HepG2 (cell line): ENCODE data around the gene PIEZO2. TPM values are rescaled to one million over a fixed set of nuclear protein-coding genes. Genes with fewer than 3 reads are reported as not detected.

Experiments used
- ATAC-seq: fragments of 200-7000 bp; cut with Tn5 transposase; 3 replicates; pipeline ENCODE4 v1.9.1; 2020; ENCODE audit warnings: mild to moderate bottlenecking, moderate library complexity
- BruUV-seq: library from RNA; stranded (reverse); fragments of 400-500 nt; replicated peaks from 2 replicates; lab custom pipeline; 2021; lab: Mats Ljungman, UMichigan
- CTCF ChIA-PET: fragments of 300-600 bp; formaldehyde crosslinking; extraction: SDS; loops from one replicate; lab custom pipeline; 2021; ENCODE audit warnings: low total read pairs, inconsistent platforms, low intra/inter-chr PET ratio; lab: Yijun Ruan, JAX
- POLR2A ChIA-PET: fragments of 350-600 bp; sonication (Branson Sonifier 250); formaldehyde crosslinking; loops from one replicate; lab custom pipeline; 2020; ENCODE audit warnings: antibody characterized with exemption, inconsistent platforms; lab: Yijun Ruan, JAX
- DNase-seq: peaks from one replicate; pipeline ENCODE4 v3.0.0-alpha.2; 2015; ENCODE audit warnings: low spot score
- FAIRE-seq: peaks from 3 replicates; lab custom pipeline; 2011; peaks lifted over from hg19 to GRCh38; lab: Jason Lieb, UNC
- H2AFZ ChIP-seq: one replicate; pipeline ENCODE4 v1.6.1; 2011; ENCODE audit warnings: low read length, inconsistent platforms
- H3K27ac ChIP-seq: fragments of 300-600 bp; 3 replicates; pipeline ENCODE4 v1.8.0; 2011; ENCODE audit warnings: mixed run types, mild to moderate bottlenecking, mixed read lengths, low read length, inconsistent platforms; ENCODE audit not compliant: insufficient read depth; ENCODE audit errors: extremely low read length
- H3K27me3 ChIP-seq, 2 experiments: fragments of 200-600 bp in 1 of 2; 2 replicates in 1 of 2; 3 replicates in 1 of 2; pipeline versions ENCODE4 v1.6.0 to v1.8.0; 2011; ENCODE audit warnings: low read length in 2 of 2, mild to moderate bottlenecking in 2 of 2, moderate library complexity in 2 of 2, inconsistent platforms in 1 of 2; ENCODE audit not compliant: insufficient read depth in 2 of 2, control insufficient read depth in 1 of 2
- H3K36me3 ChIP-seq, 2 experiments: fragments of 200-600 bp in 1 of 2; replicated peaks in 1 of 2; 2 replicates in 1 of 2; 3 replicates in 1 of 2; pipeline versions ENCODE4 v1.5.1 to v1.8.0; 2011; ENCODE audit warnings: low read length in 2 of 2, inconsistent platforms in 1 of 2; ENCODE audit not compliant: insufficient read depth in 2 of 2, control insufficient read depth in 1 of 2
- H3K4me1 ChIP-seq: 2 replicates; pipeline ENCODE4 v1.5.1; 2012; ENCODE audit warnings: low read length, inconsistent platforms; ENCODE audit not compliant: insufficient read depth
- H3K4me2 ChIP-seq: 2 replicates; pipeline ENCODE4 v1.6.0; 2011; ENCODE audit warnings: low read depth, low read length, inconsistent platforms
- H3K4me3 ChIP-seq, 3 experiments: fragments of 200-600 bp in 1 of 3; sonication (generic), shearing (Covaris generic) in 1 of 3; replicated peaks in 1 of 3; 2 replicates each; pipeline ENCODE4 v1.5.1; 2011 to 2016; ENCODE audit warnings: low read length in 3 of 3, inconsistent platforms in 2 of 3, low read depth in 2 of 3, mild to moderate bottlenecking in 2 of 3, control low read depth in 1 of 3, mixed read lengths in 1 of 3; ENCODE audit not compliant: insufficient read depth in 1 of 3
- H3K79me2 ChIP-seq: one replicate; pipeline ENCODE4 v1.6.1; 2011; ENCODE audit warnings: low read length, inconsistent platforms; ENCODE audit not compliant: insufficient read depth
- H3K9ac ChIP-seq: 2 replicates; pipeline ENCODE4 v1.6.0; 2011; ENCODE audit warnings: mild to moderate bottlenecking, low read depth, low read length, inconsistent platforms; ENCODE audit not compliant: insufficient read depth
- H3K9me3 ChIP-seq: 2 replicates; pipeline ENCODE4 v1.5.1; 2012; ENCODE audit warnings: mild to moderate bottlenecking, low read length
- H4K20me1 ChIP-seq: 2 replicates; pipeline ENCODE4 v1.6.0; 2011; ENCODE audit warnings: inconsistent platforms, mild to moderate bottlenecking, low read length, moderate library complexity; ENCODE audit not compliant: insufficient read depth
- BORCS8-MEF2B ChIP-seq: sonication (generic); formaldehyde crosslinking; IDR thresholded peaks from 2 replicates; pipeline ENCODE4 v1.8.0; 2022; ENCODE audit warnings: mild to moderate bottlenecking, missing genetic modification reagents
- JUND ChIP-seq: sonication (generic); formaldehyde crosslinking; IDR thresholded peaks from 2 replicates; pipeline ENCODE4 v1.8.0; 2022; ENCODE audit warnings: mild to moderate bottlenecking, missing genetic modification reagents
- MBD4 ChIP-seq: IDR thresholded peaks from 2 replicates; pipeline ENCODE4 v1.6.1; 2012; ENCODE audit warnings: low read length, inconsistent platforms, borderline replicate concordance
- MXD4 ChIP-seq: IDR thresholded peaks from 2 replicates; pipeline ENCODE4 v1.6.1; 2016; ENCODE audit warnings: mild to moderate bottlenecking, missing biosample characterization, missing genetic modification reagents
- NPAS2 ChIP-seq: sonication (generic); formaldehyde crosslinking; IDR thresholded peaks from 2 replicates; pipeline ENCODE4 v1.8.0; 2022; ENCODE audit warnings: mild to moderate bottlenecking, missing genetic modification reagents, borderline replicate concordance
- RFXANK ChIP-seq: IDR thresholded peaks from 2 replicates; pipeline ENCODE4 v1.6.1; 2016
- SOX6 ChIP-seq, 2 experiments: fragments of 450-650 bp in 1 of 2; sonication (generic) in 1 of 2; formaldehyde crosslinking in 1 of 2; IDR thresholded peaks; 2 replicates each; pipeline versions ENCODE4 v1.4.0 to v1.6.1; 2017 to 2020; ENCODE audit warnings: antibody characterized with exemption in 1 of 2, mild to moderate bottlenecking in 1 of 2, missing genetic modification reagents in 1 of 2
- ZNF12 ChIP-seq: sonication (generic); formaldehyde crosslinking; IDR thresholded peaks from 2 replicates; pipeline ENCODE4 v1.5.0; 2020; ENCODE audit warnings: missing genetic modification reagents
- ZNF619 ChIP-seq: sonication (generic); formaldehyde crosslinking; IDR thresholded peaks from 2 replicates; pipeline ENCODE4 v1.4.0; 2020; ENCODE audit warnings: mild to moderate bottlenecking, missing genetic modification reagents
- ZNF644 ChIP-seq: IDR thresholded peaks from 2 replicates; pipeline ENCODE4 v1.6.1; 2016; ENCODE audit warnings: low read depth
- ZNF777 ChIP-seq: sonication (generic); formaldehyde crosslinking; IDR thresholded peaks from 2 replicates; pipeline ENCODE4 v1.4.0; 2020; ENCODE audit warnings: missing genetic modification reagents
- WGBS: methylation state at CpG from one replicate; pipeline ENCODE4 v1.1.6; 2017; ENCODE audit warnings: low lambda C conversion rate; 5-methylcytosine and 5-hydroxymethylcytosine counted together
- in situ Hi-C: cut with HindIII; loops from 2 replicates; pipeline ENCODE4 v1.10.0; 2017; ENCODE audit warnings: low pct_unique_long_range_greater_than_20kb; ENCODE audit not compliant: extremely low pct_ligation_motif_present
- intact Hi-C: fragments of 100-400 bp; cut with micrococcal nuclease; formaldehyde crosslinking; loops from one replicate; pipeline ENCODE4 v1.10.0; 2022; ENCODE audit not compliant: unreplicated experiment
- polyA plus RNA-seq, 8 experiments: library from polyadenylated mRNA; depleted of rRNA in 3 of 8; stranded (reverse) in 7 of 8; unstranded in 1 of 8; fragments of >200 nt; fragmentation: Illumina TruSeq in 4 of 8; extraction: Trizol in 4 of 8; gene quantifications; 2 replicates each; pipeline versions ENCODE4 v1.2.1 to v1.2.3, GENCODE V29; 2011 to 2016; ENCODE audit warnings: low read depth in 4 of 8, missing spikeins in 1 of 8, mixed read lengths in 1 of 8; ENCODE audit not compliant: insufficient read depth in 1 of 8
- total RNA-seq, 5 experiments: library from RNA; depleted of rRNA; stranded (reverse); fragments of >200 nt; fragmentation: Illumina TruSeq; extraction: Trizol; gene quantifications; 2 replicates each; pipeline ENCODE4 v1.2.3, GENCODE V29; 2016; ENCODE audit warnings: low read depth in 1 of 5
- TF ChIP-seq, protein P1 (sequence below): sonication (generic); formaldehyde crosslinking; IDR thresholded peaks from 2 replicates; pipeline ENCODE4 v1.5.1; 2020; ENCODE audit warnings: mild to moderate bottlenecking, missing genetic modification reagents, moderate library complexity
- TF ChIP-seq, protein P2 (sequence below), 2 experiments: sonication (generic) in 1 of 2; formaldehyde crosslinking in 1 of 2; IDR thresholded peaks; 2 replicates each; pipeline versions ENCODE4 v1.4.0 to v1.6.1; 2018 to 2020; ENCODE audit warnings: missing genetic modification reagents in 2 of 2, borderline replicate concordance in 1 of 2, low read depth in 1 of 2, mild to moderate bottlenecking in 1 of 2, missing biosample characterization in 1 of 2
- TF ChIP-seq, protein P3 (sequence below): sonication (generic); formaldehyde crosslinking; IDR thresholded peaks from 2 replicates; pipeline ENCODE4 v1.4.0; 2020; ENCODE audit warnings: mild to moderate bottlenecking, missing genetic modification reagents
- TF ChIP-seq, protein P4 (sequence below): sonication (generic); formaldehyde crosslinking; IDR thresholded peaks from 2 replicates; pipeline ENCODE4 v1.5.0; 2020; ENCODE audit warnings: mild to moderate bottlenecking, missing genetic modification reagents
- TF ChIP-seq, protein P5 (sequence below): IDR thresholded peaks from 2 replicates; pipeline ENCODE4 v1.6.1; 2016; ENCODE audit warnings: low read depth

PIEZO2 gene
- total and polyA plus RNA-seq, 2 of the 13 experiments (the other 11 are each of a cell fraction or from before 2014, with no cell fraction given), result 15.2 to 27.2 TPM

DNA sequence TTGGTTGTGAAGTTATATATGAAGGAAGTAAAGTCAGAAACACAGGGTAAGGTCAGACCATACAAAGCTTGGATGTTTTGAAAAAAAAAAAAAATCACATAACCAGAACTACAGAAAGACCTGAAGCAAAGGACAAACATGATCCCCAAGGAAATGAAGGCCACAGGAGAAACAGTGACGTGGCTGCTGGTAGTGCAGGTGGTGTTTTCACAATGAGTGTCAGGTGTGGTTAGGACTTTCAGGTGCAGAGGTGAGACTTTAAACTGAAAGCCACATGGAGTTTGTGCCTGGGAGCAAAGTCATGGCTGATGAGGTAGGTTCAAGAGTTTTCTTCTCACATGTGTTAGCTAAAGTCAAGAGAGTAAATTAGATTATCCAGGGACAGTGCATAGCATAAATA, 270.7 kb downstream of the PIEZO2 start:
- 69% methylated on average over 1 of the region's 1 CpG for WGBS
- no peak for FAIRE-seq
- TF ChIP-seq RFXANK (CRISPR knock-in tag) (no peak), SOX6 (IDR thresholded peaks at IDR 0.05) (no peak), SOX6 (CRISPR knock-in tag; IDR thresholded peaks at IDR 0.05) (no peak), ZNF777 (CRISPR knock-in tag) (no peak), ZNF644 (CRISPR knock-in tag) (no peak), ZNF12 (no peak), JUND (CRISPR knock-in tag) (no peak), NPAS2 (CRISPR knock-in tag) (no peak), MXD4 (CRISPR knock-in tag) (no peak), BORCS8-MEF2B (CRISPR knock-in tag) (no peak), ZNF619 (CRISPR knock-in tag) (no peak), MBD4 (no peak)
- TF ChIP-seq, protein P1, sequence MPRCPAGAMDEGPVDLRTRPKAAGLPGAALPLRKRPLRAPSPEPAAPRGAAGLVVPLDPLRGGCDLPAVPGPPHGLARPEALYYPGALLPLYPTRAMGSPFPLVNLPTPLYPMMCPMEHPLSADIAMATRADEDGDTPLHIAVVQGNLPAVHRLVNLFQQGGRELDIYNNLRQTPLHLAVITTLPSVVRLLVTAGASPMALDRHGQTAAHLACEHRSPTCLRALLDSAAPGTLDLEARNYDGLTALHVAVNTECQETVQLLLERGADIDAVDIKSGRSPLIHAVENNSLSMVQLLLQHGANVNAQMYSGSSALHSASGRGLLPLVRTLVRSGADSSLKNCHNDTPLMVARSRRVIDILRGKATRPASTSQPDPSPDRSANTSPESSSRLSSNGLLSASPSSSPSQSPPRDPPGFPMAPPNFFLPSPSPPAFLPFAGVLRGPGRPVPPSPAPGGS (CRISPR knock-in tag), result no peak
- TF ChIP-seq, protein P2, sequence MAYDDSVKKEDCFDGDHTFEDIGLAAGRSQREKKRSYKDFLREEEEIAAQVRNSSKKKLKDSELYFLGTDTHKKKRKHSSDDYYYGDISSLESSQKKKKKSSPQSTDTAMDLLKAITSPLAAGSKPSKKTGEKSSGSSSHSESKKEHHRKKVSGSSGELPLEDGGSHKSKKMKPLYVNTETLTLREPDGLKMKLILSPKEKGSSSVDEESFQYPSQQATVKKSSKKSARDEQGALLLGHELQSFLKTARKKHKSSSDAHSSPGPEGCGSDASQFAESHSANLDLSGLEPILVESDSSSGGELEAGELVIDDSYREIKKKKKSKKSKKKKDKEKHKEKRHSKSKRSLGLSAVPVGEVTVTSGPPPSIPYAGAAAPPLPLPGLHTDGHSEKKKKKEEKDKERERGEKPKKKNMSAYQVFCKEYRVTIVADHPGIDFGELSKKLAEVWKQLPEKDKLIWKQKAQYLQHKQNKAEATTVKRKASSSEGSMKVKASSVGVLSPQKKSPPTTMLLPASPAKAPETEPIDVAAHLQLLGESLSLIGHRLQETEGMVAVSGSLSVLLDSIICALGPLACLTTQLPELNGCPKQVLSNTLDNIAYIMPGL (CRISPR knock-in tag; IDR thresholded peaks at IDR 0.05; ENCODE audit: borderline replicate concordance in 1 of 2, low read depth in 1 of 2), result no peak
- TF ChIP-seq, protein P3, sequence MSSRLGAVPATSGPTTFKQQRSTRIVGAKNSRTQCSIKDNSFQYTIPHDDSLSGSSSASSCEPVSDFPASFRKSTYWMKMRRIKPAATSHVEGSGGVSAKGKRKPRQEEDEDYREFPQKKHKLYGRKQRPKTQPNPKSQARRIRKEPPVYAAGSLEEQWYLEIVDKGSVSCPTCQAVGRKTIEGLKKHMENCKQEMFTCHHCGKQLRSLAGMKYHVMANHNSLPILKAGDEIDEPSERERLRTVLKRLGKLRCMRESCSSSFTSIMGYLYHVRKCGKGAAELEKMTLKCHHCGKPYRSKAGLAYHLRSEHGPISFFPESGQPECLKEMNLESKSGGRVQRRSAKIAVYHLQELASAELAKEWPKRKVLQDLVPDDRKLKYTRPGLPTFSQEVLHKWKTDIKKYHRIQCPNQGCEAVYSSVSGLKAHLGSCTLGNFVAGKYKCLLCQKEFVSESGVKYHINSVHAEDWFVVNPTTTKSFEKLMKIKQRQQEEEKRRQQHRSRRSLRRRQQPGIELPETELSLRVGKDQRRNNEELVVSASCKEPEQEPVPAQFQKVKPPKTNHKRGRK (CRISPR knock-in tag), result no peak
- TF ChIP-seq, protein P4, sequence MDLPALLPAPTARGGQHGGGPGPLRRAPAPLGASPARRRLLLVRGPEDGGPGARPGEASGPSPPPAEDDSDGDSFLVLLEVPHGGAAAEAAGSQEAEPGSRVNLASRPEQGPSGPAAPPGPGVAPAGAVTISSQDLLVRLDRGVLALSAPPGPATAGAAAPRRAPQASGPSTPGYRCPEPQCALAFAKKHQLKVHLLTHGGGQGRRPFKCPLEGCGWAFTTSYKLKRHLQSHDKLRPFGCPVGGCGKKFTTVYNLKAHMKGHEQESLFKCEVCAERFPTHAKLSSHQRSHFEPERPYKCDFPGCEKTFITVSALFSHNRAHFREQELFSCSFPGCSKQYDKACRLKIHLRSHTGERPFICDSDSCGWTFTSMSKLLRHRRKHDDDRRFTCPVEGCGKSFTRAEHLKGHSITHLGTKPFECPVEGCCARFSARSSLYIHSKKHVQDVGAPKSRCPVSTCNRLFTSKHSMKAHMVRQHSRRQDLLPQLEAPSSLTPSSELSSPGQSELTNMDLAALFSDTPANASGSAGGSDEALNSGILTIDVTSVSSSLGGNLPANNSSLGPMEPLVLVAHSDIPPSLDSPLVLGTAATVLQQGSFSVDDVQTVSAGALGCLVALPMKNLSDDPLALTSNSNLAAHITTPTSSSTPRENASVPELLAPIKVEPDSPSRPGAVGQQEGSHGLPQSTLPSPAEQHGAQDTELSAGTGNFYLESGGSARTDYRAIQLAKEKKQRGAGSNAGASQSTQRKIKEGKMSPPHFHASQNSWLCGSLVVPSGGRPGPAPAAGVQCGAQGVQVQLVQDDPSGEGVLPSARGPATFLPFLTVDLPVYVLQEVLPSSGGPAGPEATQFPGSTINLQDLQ (CRISPR knock-in tag), result no peak
- TF ChIP-seq, protein P5, sequence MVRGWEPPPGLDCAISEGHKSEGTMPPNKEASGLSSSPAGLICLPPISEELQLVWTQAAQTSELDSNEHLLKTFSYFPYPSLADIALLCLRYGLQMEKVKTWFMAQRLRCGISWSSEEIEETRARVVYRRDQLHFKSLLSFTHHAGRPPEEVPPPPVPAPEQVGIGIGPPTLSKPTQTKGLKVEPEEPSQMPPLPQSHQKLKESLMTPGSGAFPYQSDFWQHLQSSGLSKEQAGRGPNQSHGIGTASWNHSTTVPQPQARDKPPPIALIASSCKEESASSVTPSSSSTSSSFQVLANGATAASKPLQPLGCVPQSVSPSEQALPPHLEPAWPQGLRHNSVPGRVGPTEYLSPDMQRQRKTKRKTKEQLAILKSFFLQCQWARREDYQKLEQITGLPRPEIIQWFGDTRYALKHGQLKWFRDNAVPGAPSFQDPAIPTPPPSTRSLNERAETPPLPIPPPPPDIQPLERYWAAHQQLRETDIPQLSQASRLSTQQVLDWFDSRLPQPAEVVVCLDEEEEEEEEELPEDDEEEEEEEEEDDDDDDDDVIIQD (CRISPR knock-in tag), result no peak

More for the DNA sequence above, 270.7 kb downstream of the PIEZO2 start:
- Histone ChIP-seq H3K4me2 (no peak overlapping the region), H3K4me3 (no peak overlapping the region), H3K79me2 (no peaks in the 10 kb centered on the region), H3K9me3 (no peaks in the 10 kb centered on the region), H3K9ac (no peak overlapping the region), H3K27me3 (no peaks in the 10 kb centered on the region), H2AFZ (no peak overlapping the region), H3K4me1 (peaks cover 13% of the 10 kb centered on the region; the same call in 1 of the 2 replicates), H4K20me1 (no peaks in the 10 kb centered on the region), H3K36me3 (no peaks in the 10 kb centered on the region), H3K27ac (no peak overlapping the region)
- BruUV-seq, result no TSS peak
- no peak for DNase-seq
- intact Hi-C loops, result no loop called here
- CTCF ChIA-PET, result no interaction called here
- in situ Hi-C loops, result no loop called here
- POLR2A ChIA-PET, result no interaction called here
- ATAC-seq, result no peak
